ENCODE measurements around the gene KRTAP29-1.

DNA sequence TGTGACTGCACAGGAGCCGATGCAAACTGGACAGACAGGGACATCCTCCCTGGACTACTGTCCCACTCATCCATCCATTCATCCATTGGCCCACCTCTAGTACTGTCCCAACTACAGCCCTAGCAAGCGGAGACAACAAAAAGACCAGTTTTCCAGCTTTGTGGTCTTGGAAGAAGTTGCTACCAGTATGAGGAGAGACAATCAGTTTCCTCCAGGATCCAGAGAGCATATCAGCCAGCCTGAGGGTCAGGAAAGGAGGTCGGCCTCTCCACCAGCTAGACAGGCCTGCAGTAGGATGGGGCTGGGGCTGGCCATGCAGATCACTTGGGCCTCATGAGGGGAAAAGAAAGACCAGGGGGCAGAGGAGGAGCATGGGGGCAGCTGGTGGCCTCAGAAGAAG is 31.2 kb upstream of the KRTAP29-1 start:
- TF ChIP-seq POLR2A (IDR thresholded peaks at IDR 0.05) (no peak), CTCF (IDR thresholded peaks at IDR 0.05) (no peak), POLR2AphosphoS5 (IDR thresholded peaks at IDR 0.05) (no peak)

Measured in sigmoid colon (tissue), 4 donors.